Choroid plexus epithelial cell (primary cell): ENCODE results near the gene CXCR3.

Source experiments
- DNase-seq: peaks from one replicate; pipeline ENCODE4 v3.0.0-alpha.2; 2010; ENCODE audit warnings: low read depth
- H3K4me3 ChIP-seq: 2 replicates; pipeline ENCODE4 v1.5.1; 2011; ENCODE audit warnings: low read depth, mild to moderate bottlenecking, control low read depth, low read length, moderate library complexity
- TF ChIP-seq, protein P1 (sequence below): conservative IDR thresholded peaks from 2 replicates; pipeline ENCODE4 v1.5.1; 2011; ENCODE audit warnings: low read depth, mild to moderate bottlenecking, control low read depth, inconsistent platforms, low read length, moderate library complexity

The CXCR3 gene

DNA sequence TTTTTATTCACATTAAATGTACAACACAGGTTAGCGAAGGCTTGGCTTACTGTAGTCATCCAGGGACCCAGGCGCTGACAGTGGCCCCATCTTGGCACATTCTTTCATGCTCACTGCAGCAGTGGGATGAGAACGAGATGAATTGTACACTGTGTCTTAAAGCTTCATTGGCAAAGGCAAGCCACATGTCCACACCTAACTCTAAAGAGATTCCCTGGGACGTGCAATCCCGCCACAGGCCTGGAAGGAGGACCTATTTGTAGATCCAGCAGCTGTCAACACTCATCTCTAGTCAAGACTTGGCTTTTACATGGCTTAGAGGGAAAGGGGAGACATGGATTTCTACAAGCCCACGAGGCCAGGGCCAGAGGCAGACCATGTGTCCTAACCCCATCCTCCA is 16.1 kb upstream of the CXCR3 start:
- TF ChIP-seq, protein P1, sequence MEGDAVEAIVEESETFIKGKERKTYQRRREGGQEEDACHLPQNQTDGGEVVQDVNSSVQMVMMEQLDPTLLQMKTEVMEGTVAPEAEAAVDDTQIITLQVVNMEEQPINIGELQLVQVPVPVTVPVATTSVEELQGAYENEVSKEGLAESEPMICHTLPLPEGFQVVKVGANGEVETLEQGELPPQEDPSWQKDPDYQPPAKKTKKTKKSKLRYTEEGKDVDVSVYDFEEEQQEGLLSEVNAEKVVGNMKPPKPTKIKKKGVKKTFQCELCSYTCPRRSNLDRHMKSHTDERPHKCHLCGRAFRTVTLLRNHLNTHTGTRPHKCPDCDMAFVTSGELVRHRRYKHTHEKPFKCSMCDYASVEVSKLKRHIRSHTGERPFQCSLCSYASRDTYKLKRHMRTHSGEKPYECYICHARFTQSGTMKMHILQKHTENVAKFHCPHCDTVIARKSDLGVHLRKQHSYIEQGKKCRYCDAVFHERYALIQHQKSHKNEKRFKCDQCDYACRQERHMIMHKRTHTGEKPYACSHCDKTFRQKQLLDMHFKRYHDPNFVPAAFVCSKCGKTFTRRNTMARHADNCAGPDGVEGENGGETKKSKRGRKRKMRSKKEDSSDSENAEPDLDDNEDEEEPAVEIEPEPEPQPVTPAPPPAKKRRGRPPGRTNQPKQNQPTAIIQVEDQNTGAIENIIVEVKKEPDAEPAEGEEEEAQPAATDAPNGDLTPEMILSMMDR = no peak

DNA sequence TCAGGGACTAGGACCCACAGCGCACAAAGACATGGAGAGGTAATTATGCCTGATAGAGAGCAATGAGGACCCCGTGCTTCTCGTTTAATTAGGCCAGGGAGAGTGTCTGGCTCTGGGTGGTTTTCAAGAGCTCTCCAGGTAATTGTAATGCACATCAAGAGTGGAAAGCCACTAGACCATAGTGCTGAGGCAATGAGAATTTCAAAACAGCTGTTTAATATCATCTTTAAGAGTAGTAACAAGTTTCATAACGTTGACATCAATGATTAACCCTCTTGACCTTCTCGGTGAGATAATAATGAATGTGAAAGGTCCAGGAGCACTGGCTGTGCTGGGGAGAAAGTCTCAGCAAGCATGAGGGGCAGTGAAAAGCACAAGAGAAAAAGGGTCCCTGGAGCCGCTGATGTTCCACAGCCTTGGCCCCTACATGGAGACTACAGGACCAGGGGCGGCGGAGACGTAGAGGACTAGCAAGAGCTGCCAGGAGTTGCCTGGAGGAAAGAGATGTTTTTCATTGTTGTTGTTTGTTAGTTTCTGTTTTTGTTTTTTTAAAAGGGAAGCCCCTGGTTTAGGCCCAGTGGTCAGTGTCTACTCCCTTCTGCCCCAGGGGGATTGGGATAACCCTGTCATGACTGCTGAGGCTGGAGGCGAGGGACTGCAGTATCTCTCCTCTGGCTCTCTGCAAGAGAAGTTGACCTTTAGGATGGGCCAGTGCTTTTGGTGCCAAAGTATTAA is 14.8 kb upstream of the CXCR3 start:
- TF ChIP-seq, protein P1 = no peak
- DNase-seq = no peak
- no peak overlapping the region for H3K4me3 ChIP-seq

More for the DNA sequence above, 16.1 kb upstream of the CXCR3 start:
- no peak overlapping the region for H3K4me3 ChIP-seq
- DNase-seq = no peak

DNA sequence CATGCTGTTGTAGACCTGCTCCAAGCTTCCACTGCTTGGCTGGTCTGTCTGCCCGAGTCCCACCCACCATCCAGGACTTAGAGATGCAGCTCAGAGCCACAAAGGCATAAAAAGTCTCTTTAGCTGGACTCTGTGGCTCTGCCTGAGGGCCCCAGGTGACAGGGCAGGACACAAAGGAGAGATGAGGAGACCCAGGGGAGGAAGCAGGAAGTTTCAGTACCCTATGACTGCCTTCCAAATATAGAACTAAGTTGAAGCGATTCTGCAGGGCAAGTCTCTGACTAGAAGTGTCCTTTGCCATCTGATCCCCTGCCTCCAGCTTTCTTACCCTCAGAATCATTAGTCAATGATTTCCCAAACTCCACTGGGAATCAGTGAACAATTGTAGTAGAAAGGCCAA is 11.2 kb upstream of the CXCR3 start:
- TF ChIP-seq, protein P1 = no peak
- no peak for DNase-seq
- H3K4me3 ChIP-seq = no peak overlapping the region

DNA sequence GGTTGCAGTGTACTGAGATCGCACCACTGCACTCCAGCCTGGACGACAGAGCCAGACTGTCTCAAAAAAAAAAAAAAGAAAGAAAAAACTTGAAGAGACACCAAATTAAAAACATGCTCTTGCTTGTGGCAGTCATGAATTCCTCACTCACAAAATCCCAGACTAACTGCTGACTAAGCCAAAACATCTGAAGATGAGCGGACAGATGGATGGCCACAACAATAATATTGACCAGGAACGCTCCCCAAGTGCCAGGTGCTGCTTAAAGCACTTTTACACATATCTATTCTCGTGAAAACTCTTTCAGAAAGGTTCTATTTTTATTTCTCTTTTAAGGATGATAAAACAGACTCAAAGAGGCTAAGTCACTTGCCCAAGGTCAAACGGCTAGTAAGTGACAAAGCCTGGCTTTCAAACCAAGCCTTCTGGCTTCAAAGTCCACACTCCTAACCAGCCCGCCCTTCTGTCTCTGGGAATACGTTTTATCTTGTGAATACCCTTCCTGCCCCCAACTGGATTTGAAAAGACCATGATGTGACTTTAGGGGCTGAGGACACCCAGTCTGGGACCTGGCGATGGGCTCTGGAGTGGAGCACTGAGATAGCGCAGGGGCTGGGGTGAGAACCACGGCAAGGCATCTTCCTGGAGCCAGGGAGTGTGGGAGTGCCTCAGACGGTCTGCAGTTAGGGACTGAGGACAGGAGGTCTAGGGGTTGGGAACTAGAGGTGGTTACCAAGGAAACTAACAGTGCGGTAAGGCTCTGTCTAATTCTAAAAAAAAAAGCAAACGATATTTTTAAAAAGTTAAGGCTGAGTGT is 9.5 kb upstream of the CXCR3 start:
- no peak for DNase-seq
- H3K4me3 ChIP-seq = no peak overlapping the region
- TF ChIP-seq, protein P1 = no peak

DNA sequence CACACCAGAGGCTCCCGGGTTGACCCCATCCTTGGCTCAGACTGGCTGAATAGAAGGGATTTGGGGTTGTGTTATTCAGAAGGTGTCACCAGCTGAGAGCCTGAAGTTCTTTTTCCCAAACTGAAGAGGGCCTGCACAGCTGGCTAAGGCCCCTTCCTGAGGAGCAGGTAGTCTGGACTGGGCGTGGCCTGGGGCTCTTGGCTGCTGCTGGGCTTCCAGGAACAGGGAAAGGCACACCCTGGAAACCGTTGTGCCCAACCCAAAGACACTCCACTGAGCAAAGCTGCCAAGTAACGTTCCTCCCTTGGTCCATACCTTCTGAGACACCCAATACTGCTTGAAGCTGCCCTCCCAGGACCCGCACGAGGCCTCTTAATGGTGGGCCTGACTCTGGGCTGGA is 8.3 kb upstream of the CXCR3 start:
- no peak overlapping the region for H3K4me3 ChIP-seq
- TF ChIP-seq, protein P1 = no peak
- no peak for DNase-seq

DNA sequence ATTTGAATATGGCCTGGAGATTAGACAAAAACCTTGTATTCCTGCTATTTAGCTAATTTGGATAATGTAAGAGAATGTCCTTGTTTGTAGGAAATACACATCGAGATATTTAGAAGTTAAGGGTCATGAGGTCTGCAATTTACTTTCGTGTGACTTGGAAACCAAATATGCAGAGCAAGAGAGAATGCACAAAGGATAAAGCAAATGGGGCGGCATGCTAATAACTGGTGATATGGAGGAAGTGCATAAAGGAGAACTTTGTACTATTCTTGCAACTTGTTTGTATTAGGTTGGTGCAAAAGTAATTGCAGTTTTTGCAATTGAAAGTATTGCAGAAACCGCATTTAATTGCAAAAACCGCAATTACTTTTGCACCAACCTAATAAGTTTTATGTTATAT is 7.2 kb upstream of the CXCR3 start:
- DNase-seq = no peak
- H3K4me3 ChIP-seq = no peak overlapping the region
- TF ChIP-seq, protein P1 = no peak
